GM12878 (cell line): ENCODE measurements around the gene DDX39A. TPM values are rescaled to one million over a fixed set of nuclear protein-coding genes. Genes with fewer than 3 reads are reported as not detected.

Experiments
- BCL11A ChIP-seq: IDR thresholded peaks from 2 replicates; pipeline ENCODE4 v1.6.1; 2011; ENCODE audit warnings: low read depth, low read length
- CBX5 ChIP-seq: sonication (generic); IDR thresholded peaks from 2 replicates; pipeline ENCODE4 v1.6.1; 2016; ENCODE audit warnings: low read depth, moderate library complexity, mild to moderate bottlenecking, inconsistent platforms
- ELK1 ChIP-seq: IDR thresholded peaks from 2 replicates; pipeline ENCODE4 v1.6.1; 2012; ENCODE audit warnings: low read depth, low read length, improper control_type of control experiment
- FOXM1 ChIP-seq: IDR thresholded peaks from 2 replicates; pipeline ENCODE4 v1.6.1; 2012; ENCODE audit warnings: low read depth, mild to moderate bottlenecking, inconsistent platforms, low read length, moderate library complexity
- IRF3 ChIP-seq: fragments of 450-650 bp; IDR thresholded peaks from 2 replicates; pipeline ENCODE4 v1.6.1; 2014; ENCODE audit warnings: mild to moderate bottlenecking
- JUND ChIP-seq: IDR thresholded peaks from 2 replicates; pipeline ENCODE4 v1.6.1; 2012; ENCODE audit warnings: low read depth, mild to moderate bottlenecking, low read length, improper control_type of control experiment, moderate library complexity
- MTA2 ChIP-seq: fragments of 450-650 bp; IDR thresholded peaks from 2 replicates; pipeline ENCODE4 v1.6.1; 2016; ENCODE audit warnings: low read depth, mild to moderate bottlenecking, moderate library complexity
- MTA3 ChIP-seq: IDR thresholded peaks from 2 replicates; pipeline ENCODE4 v1.6.1; 2012; ENCODE audit warnings: low read length, inconsistent platforms, borderline replicate concordance
- NFYA ChIP-seq: IDR thresholded peaks from 2 replicates; pipeline ENCODE4 v1.6.1; 2011; ENCODE audit warnings: low read depth, mild to moderate bottlenecking, low read length, improper control_type of control experiment, borderline replicate concordance
- POLR2A ChIP-seq: IDR thresholded peaks from 2 replicates; pipeline ENCODE4 v1.6.1; 2011; ENCODE audit warnings: low read depth, mild to moderate bottlenecking, low read length
- POLR2AphosphoS2 ChIP-seq: IDR thresholded peaks from 2 replicates; pipeline ENCODE4 v1.6.1; 2011; ENCODE audit warnings: low read depth, mild to moderate bottlenecking, low read length, improper control_type of control experiment, moderate library complexity
- SKIL ChIP-seq: fragments of 450-650 bp; IDR thresholded peaks from 2 replicates; pipeline ENCODE4 v1.6.1; 2017; ENCODE audit warnings: mild to moderate bottlenecking, low read depth, inconsistent platforms; ENCODE audit not compliant: poor library complexity, severe bottlenecking
- SMARCA5 ChIP-seq: fragments of 450-650 bp; IDR thresholded peaks from 2 replicates; pipeline ENCODE4 v1.6.1; 2017; ENCODE audit warnings: mild to moderate bottlenecking
- STAT3 ChIP-seq: IDR thresholded peaks from 2 replicates; pipeline ENCODE4 v1.6.1; 2011; ENCODE audit warnings: low read depth, low read length, improper control_type of control experiment
- SUPT20H ChIP-seq: IDR thresholded peaks from 2 replicates; pipeline ENCODE4 v1.6.1; 2011; ENCODE audit warnings: low read depth, mild to moderate bottlenecking, low read length, moderate library complexity, borderline replicate concordance; ENCODE audit not compliant: control insufficient read depth
- TAF1 ChIP-seq: IDR thresholded peaks from 2 replicates; pipeline ENCODE4 v1.6.1; 2011; ENCODE audit warnings: mild to moderate bottlenecking, low read depth, low read length, borderline replicate concordance
- TCF3 ChIP-seq: IDR thresholded peaks from 2 replicates; pipeline ENCODE4 v1.6.1; 2012; ENCODE audit warnings: low read depth, mild to moderate bottlenecking, low read length, borderline replicate concordance; ENCODE audit not compliant: insufficient read depth
- USF1 ChIP-seq: IDR thresholded peaks from 2 replicates; pipeline ENCODE4 v1.6.1; 2011; ENCODE audit warnings: borderline replicate concordance, low read depth, mild to moderate bottlenecking, moderate library complexity, mixed read lengths, low read length; ENCODE audit not compliant: insufficient read depth; ENCODE audit errors: extremely low read length
- USF2 ChIP-seq: IDR thresholded peaks from 2 replicates; pipeline ENCODE4 v1.6.1; 2011; ENCODE audit warnings: low read depth, low read length, improper control_type of control experiment, borderline replicate concordance
- ZNF207 ChIP-seq: fragments of 450-650 bp; IDR thresholded peaks from 2 replicates; pipeline ENCODE4 v1.6.1; 2014; ENCODE audit warnings: antibody characterized with exemption, mild to moderate bottlenecking, borderline replicate concordance
- polyA plus RNA-seq, 11 experiments: library from polyadenylated mRNA; depleted of rRNA in 4 of 11; unstranded in 6 of 11; stranded (reverse) in 5 of 11; fragments of >200 nt; fragmentation: Nextera tagmentation in 4 of 11; fragmentation: Illumina TruSeq in 1 of 11; extraction: Ambion mirVana in 4 of 11; extraction: Trizol in 1 of 11; gene quantifications; 1 replicate in 1 of 11; 2 replicates in 10 of 11; pipeline versions ENCODE4 v1.2.1 to v1.2.3, GENCODE V29; 2011 to 2016; ENCODE audit warnings: inconsistent platforms in 2 of 11, missing spikeins in 2 of 11, low read depth in 1 of 11
- total RNA-seq, 4 experiments: library from RNA; depleted of rRNA in 3 of 4; stranded (reverse); fragments of >200 nt in 3 of 4; fragmentation: Illumina TruSeq in 1 of 4; extraction: Trizol in 1 of 4; gene quantifications; 2 replicates each; pipeline versions ENCODE4 v1.2.1 to v1.2.3, GENCODE V29; 2013 to 2021

The DDX39A gene
- total and polyA plus RNA-seq, 10 of the 15 experiments (the other 5 are each of a cell fraction or from before 2014, with no cell fraction given): 113 to 378 (median 224) TPM

GRCh38 chr19:14419106-14419813, at the start of gene DDX39A (continued):
- peak; percentile 63 for TF ChIP-seq SKIL
- TF ChIP-seq BCL11A: no peak
- no peak for TF ChIP-seq SMARCA5
- no peak for TF ChIP-seq ZNF207
- TF ChIP-seq ELK1: no peak
- TF ChIP-seq FOXM1: no peak; the same call in 1 of the 2 replicates
- TF ChIP-seq CBX5: no peak
- TF ChIP-seq IRF3: peak; percentile 96
- peak; percentile 86 for TF ChIP-seq NFYA
- TF ChIP-seq POLR2AphosphoS2: peak; percentile 75; the same call in 1 of the 2 replicates
- TF ChIP-seq STAT3: no peak
- TF ChIP-seq JUND: no peak
- peak; percentile 70 for TF ChIP-seq USF1
- TF ChIP-seq SUPT20H: no peak
- peak; percentile 16; the same call in 1 of the 2 replicates for TF ChIP-seq TCF3
- TF ChIP-seq MTA3: no peak
- TF ChIP-seq MTA2: no peak
- peak; percentile 99 for TF ChIP-seq POLR2A
- TF ChIP-seq USF2: no peak
- TF ChIP-seq TAF1: peak; percentile 80
